Colonic mucosa (tissue), 4 donors: ENCODE results near the gene POLD1. TPM values are rescaled to one million over a fixed set of nuclear protein-coding genes. Genes with fewer than 3 reads are reported as not detected.

Experiments
- DNase-seq: peaks from one replicate; pipeline ENCODE4 v3.0.0-alpha.2; 2020
- H3K27ac ChIP-seq: fragments of 200-600 bp; one replicate; pipeline ENCODE4 v1.8.0; 2021
- H3K27me3 ChIP-seq: fragments of 200-600 bp; one replicate; pipeline ENCODE4 v1.8.0; 2021
- H3K36me3 ChIP-seq: fragments of 200-600 bp; one replicate; pipeline ENCODE4 v1.8.0; 2021
- H3K4me1 ChIP-seq: fragments of 200-600 bp; one replicate; pipeline ENCODE4 v1.8.0; 2021; ENCODE audit warnings: mild to moderate bottlenecking
- H3K4me3 ChIP-seq: fragments of 200-600 bp; one replicate; pipeline ENCODE4 v1.8.0; 2021
- H3K9ac ChIP-seq, 2 donors: one replicate each; pipeline ENCODE4 v1.7.0; 2013; ENCODE audit warnings: control low read depth in 2 of 2, low read depth in 2 of 2, low read length in 2 of 2
- H3K9me3 ChIP-seq: fragments of 200-600 bp; one replicate; pipeline ENCODE4 v1.8.0; 2021
- CTCF ChIP-seq: fragments of 200-600 bp; IDR thresholded peaks from one replicate; pipeline ENCODE4 v1.8.0; 2022; ENCODE audit warnings: antibody characterized with exemption, mild to moderate bottlenecking
- intact Hi-C: fragments of 100-400 bp; cut with DNase I; formaldehyde crosslinking; loops from one replicate; pipeline ENCODE4 v1.14.1; 2022
- total RNA-seq, 2 donors: library from RNA; stranded (reverse); fragmentation: NEBNext Ultra II Directional in 1 of 2; extraction: Animal tissue kit (Norgen Biotek cat#: 25700) in 1 of 2; gene quantifications; one replicate each; pipeline ENCODE4 v1.2.1, GENCODE V29; 2021
- donor health status: healthy.
- donor health status: DM: no; HTN: no; CAD: no.
- donor health status: DM: no; HTN: no; CAD: no.

Gene POLD1
- total RNA-seq, 2 donors from 2014 or later, result 26.2 to 76.3 TPM

GRCh38 chr19:50402544-50403301 is 18.6 kb downstream of the POLD1 start:
- no peaks in the 10 kb centered on the region for H3K9me3 ChIP-seq
- H3K27me3 ChIP-seq, result no peaks in the 10 kb centered on the region
- no peak for DNase-seq
- intact Hi-C loops, result no loop called here
- no peak overlapping the region for H3K4me3 ChIP-seq
- H3K9ac ChIP-seq, result no peak overlapping the region
- no peak overlapping the region for H3K27ac ChIP-seq
- TF ChIP-seq CTCF, result no peak
- no peaks in the 10 kb centered on the region for H3K36me3 ChIP-seq
- H3K4me1 ChIP-seq, result no peaks in the 10 kb centered on the region

- H3K4me3 ChIP-seq, result no peak overlapping the region
- intact Hi-C loops, result no loop called here
- no peaks in the 10 kb centered on the region for H3K36me3 ChIP-seq
- no peak overlapping the region for H3K27ac ChIP-seq
- DNase-seq, result no peak
- H3K27me3 ChIP-seq, result no peaks in the 10 kb centered on the region
- no peaks in the 10 kb centered on the region for H3K4me1 ChIP-seq
- H3K9me3 ChIP-seq, result no peaks in the 10 kb centered on the region
- no peak overlapping the region for H3K9ac ChIP-seq
- TF ChIP-seq CTCF, result no peak
Observed at GRCh38 chr19:50406156-50406820, 22.1 kb downstream of the POLD1 start.

- H3K36me3 ChIP-seq, result no peaks in the 10 kb centered on the region
- H3K9me3 ChIP-seq, result no peaks in the 10 kb centered on the region
- no peaks in the 10 kb centered on the region for H3K4me1 ChIP-seq
- no peak for TF ChIP-seq CTCF
- intact Hi-C loops, result no loop called here
- H3K27me3 ChIP-seq, result no peaks in the 10 kb centered on the region
- H3K9ac ChIP-seq, result no peak overlapping the region
- H3K27ac ChIP-seq, result no peak overlapping the region
- DNase-seq, result no peak
- no peak overlapping the region for H3K4me3 ChIP-seq
Observed at GRCh38 chr19:50406829-50407228, 22.7 kb downstream of the POLD1 start.

- H3K4me3 ChIP-seq, result no peak overlapping the region
- H3K27me3 ChIP-seq, result no peaks in the 10 kb centered on the region
- no peaks in the 10 kb centered on the region for H3K36me3 ChIP-seq
- DNase-seq, result no peak
- no peaks in the 10 kb centered on the region for H3K4me1 ChIP-seq
- no peak overlapping the region for H3K9ac ChIP-seq
- intact Hi-C loops, result no loop called here
- no peaks in the 10 kb centered on the region for H3K9me3 ChIP-seq
- H3K27ac ChIP-seq, result no peak overlapping the region
- TF ChIP-seq CTCF, result no peak
Observed at GRCh38 chr19:50409347-50409746, 25.2 kb downstream of the POLD1 start.

- Histone ChIP-seq H3K4me3 (no peak overlapping the region), H3K36me3 (no peaks in the 10 kb centered on the region), H3K9me3 (no peaks in the 10 kb centered on the region), H3K27me3 (no peaks in the 10 kb centered on the region), H3K27ac (peak overlapping the region; percentile 53), H3K9ac (no peak overlapping the region), H3K4me1 (no peaks in the 10 kb centered on the region)
- DNase-seq, result no peak
- no peak for TF ChIP-seq CTCF
- intact Hi-C loops, result loop anchor here (5.0 kb wide), 1 partner anchor 43 kb away; the partner anchor contains the start of gene NAPSA
Observed at GRCh38 chr19:50410109-50410508, 26.0 kb downstream of the POLD1 start.
